ENCODE data around the gene GGA3. TPM values are rescaled to one million over a fixed set of nuclear protein-coding genes. Genes with fewer than 3 reads are reported as not detected.

Gene GGA3
- total RNA-seq, 6 donors from 2014 or later: 32.3 to 139 (median 55.4) TPM

- no peaks in the 10 kb centered on the region for H3K9me3 ChIP-seq
- peak within 1 kb of the TSS; percentile 79 to 96 (median 88) for H3K4me3 ChIP-seq
- ATAC-seq (ENCODE audit: low FRiP score in 2 of 2) (peak; percentile 99 to 100), DNase-seq (peak; percentile 98 to 99)
- TF ChIP-seq POLR2AphosphoS5 (IDR thresholded peaks at IDR 0.05) (peak; percentile 87 to 92), EP300 (IDR thresholded peaks at IDR 0.05) (no peak), POLR2A (IDR thresholded peaks at IDR 0.05) (peak in 3 of 4 donors; percentile 38 to 98 (median 98))
- TF ChIP-seq, protein P1, sequence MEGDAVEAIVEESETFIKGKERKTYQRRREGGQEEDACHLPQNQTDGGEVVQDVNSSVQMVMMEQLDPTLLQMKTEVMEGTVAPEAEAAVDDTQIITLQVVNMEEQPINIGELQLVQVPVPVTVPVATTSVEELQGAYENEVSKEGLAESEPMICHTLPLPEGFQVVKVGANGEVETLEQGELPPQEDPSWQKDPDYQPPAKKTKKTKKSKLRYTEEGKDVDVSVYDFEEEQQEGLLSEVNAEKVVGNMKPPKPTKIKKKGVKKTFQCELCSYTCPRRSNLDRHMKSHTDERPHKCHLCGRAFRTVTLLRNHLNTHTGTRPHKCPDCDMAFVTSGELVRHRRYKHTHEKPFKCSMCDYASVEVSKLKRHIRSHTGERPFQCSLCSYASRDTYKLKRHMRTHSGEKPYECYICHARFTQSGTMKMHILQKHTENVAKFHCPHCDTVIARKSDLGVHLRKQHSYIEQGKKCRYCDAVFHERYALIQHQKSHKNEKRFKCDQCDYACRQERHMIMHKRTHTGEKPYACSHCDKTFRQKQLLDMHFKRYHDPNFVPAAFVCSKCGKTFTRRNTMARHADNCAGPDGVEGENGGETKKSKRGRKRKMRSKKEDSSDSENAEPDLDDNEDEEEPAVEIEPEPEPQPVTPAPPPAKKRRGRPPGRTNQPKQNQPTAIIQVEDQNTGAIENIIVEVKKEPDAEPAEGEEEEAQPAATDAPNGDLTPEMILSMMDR (IDR thresholded peaks at IDR 0.05): peak in 5 of 6 experiments; percentile 21 to 48 (median 41)
- peaks cover 8 to 11% (median 10%) of the 10 kb centered on the region in 4 donors for H3K4me1 ChIP-seq
- H3K36me3 ChIP-seq: peaks cover 0 to 14% (median 6%) of the 10 kb centered on the region in 4 donors
- peak within 1 kb of the TSS; percentile 88 to 97 (median 94) for H3K27ac ChIP-seq
- WGBS, 2 donors: 0% methylated on average over 4 to 30 of the region's 65 CpGs
- H3K27me3 ChIP-seq: no peaks in the 10 kb centered on the region
These were observed 27.9 kb upstream of the GGA3 start, which contains the start of gene SLC25A19 for GRCh38 chr17:75289115-75289831. Gene SLC25A19, minus strand, starts transcription at chr17:75289433. Its CDS starts 2,669 bp downstream, at chr17:75286764.

- DNase-seq (peak in 1 of 2 donors; percentile 53), ATAC-seq (ENCODE audit: low FRiP score in 2 of 2) (peak; percentile 18 to 67)
- Histone ChIP-seq H3K27ac (peak overlapping the region; percentile 88 to 97 (median 94)), H3K9me3 (no peaks in the 10 kb centered on the region), H3K4me3 (peak overlapping the region; percentile 79 to 96 (median 88)), H3K27me3 (no peaks in the 10 kb centered on the region), H3K4me1 (peaks cover 8 to 11% (median 10%) of the 10 kb centered on the region in 4 donors), H3K36me3 (peaks cover 0 to 14% (median 6%) of the 10 kb centered on the region in 4 donors)
- TF ChIP-seq EP300 (IDR thresholded peaks at IDR 0.05) (no peak), POLR2A (IDR thresholded peaks at IDR 0.05) (no peak), POLR2AphosphoS5 (IDR thresholded peaks at IDR 0.05) (no peak)
- TF ChIP-seq, protein P1 (IDR thresholded peaks at IDR 0.05): no peak
- WGBS, 2 donors: 0% methylated on average over 4 to 10 of the region's 14 CpGs
These were observed 27.3 kb upstream of the GGA3 start for GRCh38 chr17:75288770-75289114.

GRCh38 chr17:75288359-75288758 is 27.0 kb upstream of the GGA3 start:
- Histone ChIP-seq H3K27me3 (no peaks in the 10 kb centered on the region), H3K4me3 (peak overlapping the region; percentile 79 to 96 (median 88)), H3K4me1 (peaks cover 8 to 11% (median 10%) of the 10 kb centered on the region in 4 donors), H3K27ac (peak overlapping the region; percentile 88 to 97 (median 94)), H3K36me3 (peaks cover 0 to 18% (median 7%) of the 10 kb centered on the region in 4 donors), H3K9me3 (no peaks in the 10 kb centered on the region)
- no peak for TF ChIP-seq EP300 (IDR thresholded peaks at IDR 0.05)
- TF ChIP-seq POLR2A (IDR thresholded peaks at IDR 0.05): no peak
- TF ChIP-seq, protein P1 (IDR thresholded peaks at IDR 0.05): no peak
- TF ChIP-seq POLR2AphosphoS5 (IDR thresholded peaks at IDR 0.05): no peak
- ATAC-seq (ENCODE audit: low FRiP score in 2 of 2): no peak
- WGBS, 2 donors: 26 to 38% methylated on average over 2 of the region's 2 CpGs
- DNase-seq: no peak

DNA sequence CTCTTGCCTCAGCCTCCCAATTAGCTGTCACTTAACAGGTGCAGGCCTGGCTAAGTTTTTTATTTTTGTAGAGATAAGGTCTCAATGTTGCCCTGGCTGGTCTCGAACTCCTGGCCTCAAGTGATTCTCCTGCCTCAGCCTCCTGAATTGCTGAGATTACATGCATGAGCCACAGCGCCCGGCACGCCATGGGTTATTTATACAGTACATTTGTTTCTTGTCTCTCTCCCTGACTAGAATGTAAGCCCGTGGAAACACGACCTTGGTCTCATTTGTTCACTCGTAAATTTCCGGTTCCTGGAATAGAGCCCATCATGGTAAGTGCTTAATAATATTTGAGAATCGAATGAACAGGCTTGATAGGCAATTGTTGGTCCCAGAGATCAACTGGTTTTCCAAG is 25.8 kb upstream of the GGA3 start:
- Histone ChIP-seq H3K27me3 (no peaks in the 10 kb centered on the region), H3K36me3 (peaks cover 0 to 24% (median 10%) of the 10 kb centered on the region in 4 donors), H3K27ac (no peak overlapping the region), H3K9me3 (no peaks in the 10 kb centered on the region), H3K4me1 (peaks cover 8 to 11% (median 10%) of the 10 kb centered on the region in 4 donors), H3K4me3 (no peak overlapping the region)
- TF ChIP-seq, protein P1 (IDR thresholded peaks at IDR 0.05): no peak
- TF ChIP-seq POLR2A (IDR thresholded peaks at IDR 0.05) (no peak), POLR2AphosphoS5 (IDR thresholded peaks at IDR 0.05) (no peak), EP300 (IDR thresholded peaks at IDR 0.05) (no peak)
- ATAC-seq (ENCODE audit: low FRiP score in 2 of 2) (no peak), DNase-seq (no peak)
- 83 to 91% methylated on average over 9 of the region's 9 CpGs for WGBS, 2 donors
